ENCODE measurements around the gene NUDT4B.
"Not testable (repeated sequence)": the region's sequence is repeated elsewhere in the genome, so short reads cannot be mapped to it uniquely, and the experiment has no call there.

GRCh38 chr1:148734311-148734662 lies 14.3 kb upstream of the NUDT4B start:
- TF ChIP-seq CTCF (conservative IDR thresholded peaks at IDR 0.05); EZH2 (IDR thresholded peaks at IDR 0.05; ENCODE audit: low read depth): not testable (repeated sequence)

Data from PC-9 (cell line).